Measurements from ENCODE around the gene PRR19.

DNA sequence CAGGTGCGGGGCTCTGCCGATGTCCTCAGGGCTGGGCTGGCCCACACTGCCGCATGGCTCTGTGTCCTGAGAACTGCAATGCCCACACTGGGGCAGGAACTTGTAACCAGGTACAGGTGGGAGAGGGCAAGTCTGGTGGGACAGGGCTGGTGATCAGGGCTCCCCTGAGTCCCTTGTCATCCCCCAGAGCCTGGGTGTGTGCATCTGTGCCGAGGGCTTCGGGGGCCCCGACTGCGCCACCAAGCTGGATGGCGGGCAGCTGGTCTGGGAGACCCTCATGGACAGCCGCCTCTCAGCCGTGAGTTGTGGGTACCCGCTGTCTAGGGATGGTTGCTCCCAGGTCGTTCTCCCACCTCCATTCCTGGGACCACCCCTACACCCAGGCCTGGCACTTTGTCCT lies 54.0 kb downstream of the PRR19 start:
- no peak for TF ChIP-seq POLR2A (IDR thresholded peaks at IDR 0.05)
- TF ChIP-seq, protein P1, sequence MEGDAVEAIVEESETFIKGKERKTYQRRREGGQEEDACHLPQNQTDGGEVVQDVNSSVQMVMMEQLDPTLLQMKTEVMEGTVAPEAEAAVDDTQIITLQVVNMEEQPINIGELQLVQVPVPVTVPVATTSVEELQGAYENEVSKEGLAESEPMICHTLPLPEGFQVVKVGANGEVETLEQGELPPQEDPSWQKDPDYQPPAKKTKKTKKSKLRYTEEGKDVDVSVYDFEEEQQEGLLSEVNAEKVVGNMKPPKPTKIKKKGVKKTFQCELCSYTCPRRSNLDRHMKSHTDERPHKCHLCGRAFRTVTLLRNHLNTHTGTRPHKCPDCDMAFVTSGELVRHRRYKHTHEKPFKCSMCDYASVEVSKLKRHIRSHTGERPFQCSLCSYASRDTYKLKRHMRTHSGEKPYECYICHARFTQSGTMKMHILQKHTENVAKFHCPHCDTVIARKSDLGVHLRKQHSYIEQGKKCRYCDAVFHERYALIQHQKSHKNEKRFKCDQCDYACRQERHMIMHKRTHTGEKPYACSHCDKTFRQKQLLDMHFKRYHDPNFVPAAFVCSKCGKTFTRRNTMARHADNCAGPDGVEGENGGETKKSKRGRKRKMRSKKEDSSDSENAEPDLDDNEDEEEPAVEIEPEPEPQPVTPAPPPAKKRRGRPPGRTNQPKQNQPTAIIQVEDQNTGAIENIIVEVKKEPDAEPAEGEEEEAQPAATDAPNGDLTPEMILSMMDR (IDR thresholded peaks at IDR 0.05), result no peak

All from testis (tissue), 2 donors.